ENCODE results near the gene VILL. TPM values are rescaled to one million over a fixed set of nuclear protein-coding genes. Genes with fewer than 3 reads are reported as not detected.

Gene VILL
- total and polyA plus RNA-seq, 2 of the 8 experiments (the other 6 are each of a cell fraction or from before 2014, with no cell fraction given): 4.1 to 4.2 TPM

GRCh38 chr3:37969596-37970100 is 20.9 kb upstream of the VILL start (continued):
- TF ChIP-seq CTCF (IDR thresholded peaks at IDR 0.05; ENCODE audit: control extremely low read depth in 1 of 3, insufficient read depth in 1 of 3, low read depth in 1 of 3, low read length in 3 of 3): no peak
